Mesothelial cell of epicardium (in vitro differentiated cells): ENCODE results near the gene ZNF532. TPM values are rescaled to one million over a fixed set of nuclear protein-coding genes. Genes with fewer than 3 reads are reported as not detected.

ENCODE experiments used
- DNase-seq, 2 experiments: peaks; one replicate each; pipeline ENCODE4 v3.0.0; 2021; ENCODE audit warnings: low spot score in 2 of 2; ENCODE audit not compliant: unreplicated experiment in 2 of 2
- H3K27ac Mint-ChIP-seq: 2 replicates; pipeline ENCODE4 v1.8.0; 2021; ENCODE audit warnings: mixed read lengths
- H3K27me3 Mint-ChIP-seq: 2 replicates; pipeline ENCODE4 v1.8.0; 2021; ENCODE audit warnings: low read depth, mixed read lengths
- H3K36me3 Mint-ChIP-seq: 2 replicates; pipeline ENCODE4 v1.8.0; 2021; ENCODE audit warnings: mixed read lengths
- H3K4me1 Mint-ChIP-seq: 2 replicates; pipeline ENCODE4 v1.8.0; 2021; ENCODE audit warnings: mixed read lengths
- H3K4me3 Mint-ChIP-seq: 2 replicates; pipeline ENCODE4 v1.8.0; 2021; ENCODE audit warnings: mild to moderate bottlenecking, moderate library complexity, mixed read lengths
- H3K9me3 Mint-ChIP-seq: 2 replicates; pipeline ENCODE4 v1.8.0; 2021; ENCODE audit warnings: mixed read lengths
- total RNA-seq: library from RNA; stranded (reverse); gene quantifications from 3 replicates; pipeline ENCODE4 v1.2.1, GENCODE V29; 2021
- TF ChIP-seq, protein P1 (sequence below): fragments of 200-600 bp; sonication (generic); IDR thresholded peaks from one replicate; pipeline ENCODE4 v1.5.0; 2021; ENCODE audit warnings: antibody characterized with exemption; ENCODE audit not compliant: unreplicated experiment

ZNF532 gene
- total RNA-seq, 1 donor from 2014 or later, result 188 TPM

DNA sequence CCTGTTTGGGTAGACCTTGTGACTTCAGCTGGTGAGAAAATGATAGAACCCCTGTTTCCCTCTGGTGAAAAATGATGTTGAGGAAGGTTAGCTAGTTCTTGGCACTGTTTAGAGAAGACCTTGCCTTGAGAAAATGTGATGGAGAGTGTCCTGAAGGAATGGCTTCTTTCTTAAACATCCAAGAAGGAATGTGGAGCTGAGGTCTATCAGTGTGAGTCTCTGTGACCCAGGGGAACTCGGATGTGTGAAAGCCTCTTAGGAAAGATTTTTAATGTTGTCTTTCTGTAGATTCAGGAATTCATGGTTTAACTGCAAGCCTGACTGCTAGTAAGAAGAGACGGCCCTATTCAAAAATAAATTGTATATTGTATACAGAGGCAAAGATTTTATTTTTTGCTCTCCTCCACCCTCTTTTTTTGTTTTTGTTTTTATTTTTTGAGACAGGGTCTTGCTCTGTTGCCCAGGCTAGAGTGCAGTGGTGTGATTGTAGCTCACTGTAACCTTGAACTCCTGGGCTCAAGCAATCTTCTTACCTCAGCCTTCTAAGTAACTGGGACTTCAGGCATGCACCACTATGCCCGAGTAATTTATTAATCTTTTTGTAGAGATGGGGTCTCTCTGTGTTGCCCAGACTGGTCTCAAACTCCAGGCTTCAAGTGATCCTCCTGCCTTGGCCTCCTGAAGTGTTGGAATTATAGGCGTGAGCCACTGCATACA, 87.5 kb downstream of the ZNF532 start:
- no peak overlapping the region for H3K4me3 Mint-ChIP-seq
- DNase-seq, result no peak
- TF ChIP-seq, protein P1, sequence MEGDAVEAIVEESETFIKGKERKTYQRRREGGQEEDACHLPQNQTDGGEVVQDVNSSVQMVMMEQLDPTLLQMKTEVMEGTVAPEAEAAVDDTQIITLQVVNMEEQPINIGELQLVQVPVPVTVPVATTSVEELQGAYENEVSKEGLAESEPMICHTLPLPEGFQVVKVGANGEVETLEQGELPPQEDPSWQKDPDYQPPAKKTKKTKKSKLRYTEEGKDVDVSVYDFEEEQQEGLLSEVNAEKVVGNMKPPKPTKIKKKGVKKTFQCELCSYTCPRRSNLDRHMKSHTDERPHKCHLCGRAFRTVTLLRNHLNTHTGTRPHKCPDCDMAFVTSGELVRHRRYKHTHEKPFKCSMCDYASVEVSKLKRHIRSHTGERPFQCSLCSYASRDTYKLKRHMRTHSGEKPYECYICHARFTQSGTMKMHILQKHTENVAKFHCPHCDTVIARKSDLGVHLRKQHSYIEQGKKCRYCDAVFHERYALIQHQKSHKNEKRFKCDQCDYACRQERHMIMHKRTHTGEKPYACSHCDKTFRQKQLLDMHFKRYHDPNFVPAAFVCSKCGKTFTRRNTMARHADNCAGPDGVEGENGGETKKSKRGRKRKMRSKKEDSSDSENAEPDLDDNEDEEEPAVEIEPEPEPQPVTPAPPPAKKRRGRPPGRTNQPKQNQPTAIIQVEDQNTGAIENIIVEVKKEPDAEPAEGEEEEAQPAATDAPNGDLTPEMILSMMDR, result no peak
- peaks cover 8% of the 10 kb centered on the region for H3K4me1 Mint-ChIP-seq
- H3K27ac Mint-ChIP-seq, result peak overlapping the region; percentile 64
- no peaks in the 10 kb centered on the region for H3K9me3 Mint-ChIP-seq
- no peaks in the 10 kb centered on the region for H3K27me3 Mint-ChIP-seq
- peaks cover 36% of the 10 kb centered on the region for H3K36me3 Mint-ChIP-seq

DNA sequence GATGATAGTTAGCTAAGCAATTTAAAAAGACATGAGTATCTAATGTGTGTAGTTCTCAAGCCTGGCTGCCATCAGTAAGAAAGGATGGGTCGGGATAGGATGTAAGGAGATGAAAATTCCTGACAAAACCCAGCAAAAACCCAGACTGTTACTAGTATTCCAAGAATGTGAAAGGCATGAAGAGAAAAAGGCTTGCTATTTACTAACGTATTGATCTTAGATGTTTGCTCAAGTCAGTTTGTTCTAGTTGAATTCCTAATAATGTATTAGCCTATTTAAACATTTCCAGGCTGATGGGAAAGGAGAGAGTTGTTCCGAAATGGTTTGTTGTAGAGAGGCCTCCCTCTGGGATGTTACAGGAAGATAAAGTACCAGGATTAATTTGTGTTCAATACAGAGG, 88.2 kb downstream of the ZNF532 start:
- TF ChIP-seq, protein P1, result no peak
- Mint-ChIP-seq H3K4me3 (no peak overlapping the region), H3K27me3 (no peaks in the 10 kb centered on the region), H3K27ac (peak overlapping the region; percentile 13), H3K9me3 (no peaks in the 10 kb centered on the region), H3K36me3 (peaks cover 36% of the 10 kb centered on the region), H3K4me1 (peaks cover 7% of the 10 kb centered on the region)
- no peak for DNase-seq

DNA sequence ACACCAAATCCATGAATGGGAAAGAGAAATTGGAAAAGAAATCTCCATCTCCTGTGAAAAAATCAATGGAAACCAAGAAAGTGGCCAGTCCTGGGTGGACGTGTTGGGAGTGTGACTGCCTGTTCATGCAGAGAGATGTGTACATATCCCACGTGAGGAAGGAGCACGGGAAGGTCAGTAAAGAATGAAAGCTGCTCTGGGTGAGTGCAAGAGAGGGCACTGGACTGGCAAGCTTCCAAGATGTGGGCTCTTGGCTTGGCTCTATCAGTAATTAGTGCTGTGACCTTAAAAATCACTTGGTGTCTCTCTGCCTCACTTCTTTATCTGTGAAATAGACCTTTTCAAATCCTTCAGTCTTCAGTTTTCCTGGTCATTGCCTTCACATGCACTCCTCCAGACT, 89.0 kb downstream of the ZNF532 start:
- H3K36me3 Mint-ChIP-seq, result peaks cover 39% of the 10 kb centered on the region
- H3K4me3 Mint-ChIP-seq, result no peak overlapping the region
- H3K27me3 Mint-ChIP-seq, result no peaks in the 10 kb centered on the region

DNA sequence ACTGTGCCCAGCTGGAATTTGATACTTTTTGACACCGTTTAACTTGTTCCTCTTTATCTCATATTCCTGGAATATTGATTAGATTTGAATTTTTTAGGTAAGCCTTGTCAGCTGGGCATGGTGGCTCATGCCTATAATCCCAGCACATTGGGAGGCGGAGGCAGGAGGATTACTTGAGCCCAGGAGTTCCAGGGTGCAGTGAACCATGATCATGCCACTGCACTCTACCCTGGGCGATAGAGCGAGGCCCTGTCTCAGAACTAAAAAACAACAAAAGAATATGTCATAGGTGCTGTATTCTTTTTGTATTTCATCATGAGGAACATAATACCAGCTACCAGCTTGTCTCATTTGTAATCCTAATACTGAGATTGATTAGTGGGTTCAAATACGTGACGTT, 90.3 kb downstream of the ZNF532 start:
- H3K9me3 Mint-ChIP-seq, result no peaks in the 10 kb centered on the region
- no peak for DNase-seq
- H3K27ac Mint-ChIP-seq, result no peak overlapping the region
- peaks cover 7% of the 10 kb centered on the region for H3K4me1 Mint-ChIP-seq
- no peak overlapping the region for H3K4me3 Mint-ChIP-seq
- TF ChIP-seq, protein P1, result no peak
- H3K36me3 Mint-ChIP-seq, result peaks cover 38% of the 10 kb centered on the region
- H3K27me3 Mint-ChIP-seq, result no peaks in the 10 kb centered on the region

More for the DNA sequence above, 89.0 kb downstream of the ZNF532 start:
- Mint-ChIP-seq H3K9me3 (no peaks in the 10 kb centered on the region), H3K27ac (peak overlapping the region; percentile 40), H3K4me1 (peaks cover 7% of the 10 kb centered on the region)
- no peak for DNase-seq
- TF ChIP-seq, protein P1, result no peak

DNA sequence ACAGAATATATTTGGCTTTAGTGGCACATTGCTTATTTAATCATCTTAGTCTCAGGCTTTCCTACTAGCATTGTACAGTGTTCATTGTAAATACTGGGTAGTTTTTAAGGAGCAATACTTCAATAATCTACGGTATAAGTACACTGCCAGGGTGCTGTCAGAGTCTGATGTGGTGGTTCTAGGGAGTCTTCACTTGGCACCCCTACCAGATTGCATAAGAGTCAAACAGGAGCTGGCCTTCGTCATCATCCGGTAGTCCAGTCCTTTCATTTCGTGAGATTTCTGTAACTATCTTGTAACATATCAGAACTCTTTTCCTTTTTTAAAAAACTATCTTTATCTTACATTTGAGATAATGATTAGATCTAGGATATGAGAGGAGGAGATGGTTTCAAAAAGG, 91.1 kb downstream of the ZNF532 start:
- DNase-seq, result no peak
- Mint-ChIP-seq H3K4me3 (no peak overlapping the region), H3K9me3 (no peaks in the 10 kb centered on the region), H3K36me3 (peaks cover 44% of the 10 kb centered on the region), H3K4me1 (peaks cover 7% of the 10 kb centered on the region), H3K27me3 (no peaks in the 10 kb centered on the region), H3K27ac (no peak overlapping the region)
- TF ChIP-seq, protein P1, result no peak
